HL-60 (cell line): Measurements from ENCODE around the gene DNAJC6.
"Not testable (repeated sequence)": the region's sequence is repeated elsewhere in the genome, so short reads cannot be mapped to it uniquely, and the experiment has no call there.

ENCODE experiments used
- DNase-seq, 2 experiments: peaks; one replicate each; pipeline ENCODE4 v3.0.0-alpha.2; 2010 to 2020; ENCODE audit warnings: low read depth in 1 of 2, low spot score in 1 of 2
- H3K27ac ChIP-seq: fragments of 250-450 bp; sonication (Bioruptor Pico); replicated peaks from 2 replicates; pipeline ENCODE4 v1.5.1; 2020; ENCODE audit warnings: mild to moderate bottlenecking, moderate library complexity
- H3K27me3 ChIP-seq: fragments of 250-450 bp; sonication (Bioruptor Pico); 2 replicates; pipeline ENCODE4 v1.5.1; 2021; ENCODE audit warnings: mild to moderate bottlenecking, moderate library complexity; ENCODE audit not compliant: insufficient read depth, poor library complexity, severe bottlenecking
- H3K4me3 ChIP-seq: replicated peaks from 2 replicates; pipeline ENCODE4 v1.5.1; 2011; ENCODE audit warnings: mild to moderate bottlenecking, control low read depth, low read length; ENCODE audit not compliant: insufficient read depth
- GABPA ChIP-seq: IDR thresholded peaks from 2 replicates; pipeline ENCODE4 v1.6.1; 2012; ENCODE audit warnings: low read depth
- POLR2AphosphoS5 ChIP-seq: IDR thresholded peaks from 2 replicates; pipeline ENCODE4 v1.6.1; 2012; ENCODE audit warnings: low read depth
- SPI1 ChIP-seq: IDR thresholded peaks from 2 replicates; pipeline ENCODE4 v1.6.1; 2012; ENCODE audit warnings: low read depth, mild to moderate bottlenecking, borderline replicate concordance
- TF ChIP-seq, protein P1 (sequence below): IDR thresholded peaks from 2 replicates; pipeline ENCODE4 v1.6.1; 2012; ENCODE audit warnings: low read depth; ENCODE audit not compliant: insufficient replicate concordance
- TF ChIP-seq, protein P2 (sequence below): IDR thresholded peaks from one replicate; pipeline ENCODE4 v1.5.1; 2011; ENCODE audit warnings: low read length, control low read depth, inconsistent platforms; ENCODE audit not compliant: insufficient read depth

DNAJC6 gene

DNA sequence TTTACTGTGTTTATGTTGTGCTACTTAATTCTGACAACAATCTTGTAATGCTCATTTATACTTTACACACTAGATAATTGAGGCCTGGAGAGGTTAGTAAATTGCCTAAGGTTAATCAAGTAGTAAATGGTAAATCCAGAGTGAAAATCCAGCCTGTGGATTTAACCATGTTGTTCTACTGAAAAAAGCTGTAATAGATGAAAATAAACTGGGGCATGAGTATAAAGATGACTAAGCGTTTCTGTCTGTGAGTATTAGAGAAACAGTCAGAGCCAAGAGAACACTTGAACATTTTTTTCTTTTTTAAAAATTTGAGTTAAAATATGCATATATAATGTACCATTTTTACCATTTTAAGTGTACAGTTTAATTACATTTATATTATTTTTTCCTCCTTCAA, 63.2 kb downstream of the DNAJC6 start:
- TF ChIP-seq POLR2AphosphoS5 (no peak), SPI1 (no peak), GABPA (no peak)
- TF ChIP-seq, protein P1, sequence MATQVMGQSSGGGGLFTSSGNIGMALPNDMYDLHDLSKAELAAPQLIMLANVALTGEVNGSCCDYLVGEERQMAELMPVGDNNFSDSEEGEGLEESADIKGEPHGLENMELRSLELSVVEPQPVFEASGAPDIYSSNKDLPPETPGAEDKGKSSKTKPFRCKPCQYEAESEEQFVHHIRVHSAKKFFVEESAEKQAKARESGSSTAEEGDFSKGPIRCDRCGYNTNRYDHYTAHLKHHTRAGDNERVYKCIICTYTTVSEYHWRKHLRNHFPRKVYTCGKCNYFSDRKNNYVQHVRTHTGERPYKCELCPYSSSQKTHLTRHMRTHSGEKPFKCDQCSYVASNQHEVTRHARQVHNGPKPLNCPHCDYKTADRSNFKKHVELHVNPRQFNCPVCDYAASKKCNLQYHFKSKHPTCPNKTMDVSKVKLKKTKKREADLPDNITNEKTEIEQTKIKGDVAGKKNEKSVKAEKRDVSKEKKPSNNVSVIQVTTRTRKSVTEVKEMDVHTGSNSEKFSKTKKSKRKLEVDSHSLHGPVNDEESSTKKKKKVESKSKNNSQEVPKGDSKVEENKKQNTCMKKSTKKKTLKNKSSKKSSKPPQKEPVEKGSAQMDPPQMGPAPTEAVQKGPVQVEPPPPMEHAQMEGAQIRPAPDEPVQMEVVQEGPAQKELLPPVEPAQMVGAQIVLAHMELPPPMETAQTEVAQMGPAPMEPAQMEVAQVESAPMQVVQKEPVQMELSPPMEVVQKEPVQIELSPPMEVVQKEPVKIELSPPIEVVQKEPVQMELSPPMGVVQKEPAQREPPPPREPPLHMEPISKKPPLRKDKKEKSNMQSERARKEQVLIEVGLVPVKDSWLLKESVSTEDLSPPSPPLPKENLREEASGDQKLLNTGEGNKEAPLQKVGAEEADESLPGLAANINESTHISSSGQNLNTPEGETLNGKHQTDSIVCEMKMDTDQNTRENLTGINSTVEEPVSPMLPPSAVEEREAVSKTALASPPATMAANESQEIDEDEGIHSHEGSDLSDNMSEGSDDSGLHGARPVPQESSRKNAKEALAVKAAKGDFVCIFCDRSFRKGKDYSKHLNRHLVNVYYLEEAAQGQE, result no peak
- TF ChIP-seq, protein P2, sequence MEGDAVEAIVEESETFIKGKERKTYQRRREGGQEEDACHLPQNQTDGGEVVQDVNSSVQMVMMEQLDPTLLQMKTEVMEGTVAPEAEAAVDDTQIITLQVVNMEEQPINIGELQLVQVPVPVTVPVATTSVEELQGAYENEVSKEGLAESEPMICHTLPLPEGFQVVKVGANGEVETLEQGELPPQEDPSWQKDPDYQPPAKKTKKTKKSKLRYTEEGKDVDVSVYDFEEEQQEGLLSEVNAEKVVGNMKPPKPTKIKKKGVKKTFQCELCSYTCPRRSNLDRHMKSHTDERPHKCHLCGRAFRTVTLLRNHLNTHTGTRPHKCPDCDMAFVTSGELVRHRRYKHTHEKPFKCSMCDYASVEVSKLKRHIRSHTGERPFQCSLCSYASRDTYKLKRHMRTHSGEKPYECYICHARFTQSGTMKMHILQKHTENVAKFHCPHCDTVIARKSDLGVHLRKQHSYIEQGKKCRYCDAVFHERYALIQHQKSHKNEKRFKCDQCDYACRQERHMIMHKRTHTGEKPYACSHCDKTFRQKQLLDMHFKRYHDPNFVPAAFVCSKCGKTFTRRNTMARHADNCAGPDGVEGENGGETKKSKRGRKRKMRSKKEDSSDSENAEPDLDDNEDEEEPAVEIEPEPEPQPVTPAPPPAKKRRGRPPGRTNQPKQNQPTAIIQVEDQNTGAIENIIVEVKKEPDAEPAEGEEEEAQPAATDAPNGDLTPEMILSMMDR, result no peak
- Histone ChIP-seq H3K27me3 (no peaks in the 10 kb centered on the region), H3K27ac (no peak overlapping the region), H3K4me3 (no peak overlapping the region)
- no peak for DNase-seq

- H3K27me3 ChIP-seq, result no peaks in the 10 kb centered on the region
- no peak overlapping the region for H3K4me3 ChIP-seq
- TF ChIP-seq, protein P2, result no peak
- no peak for TF ChIP-seq GABPA
- H3K27ac ChIP-seq, result no peak overlapping the region
- no peak for DNase-seq
These were observed 68.3 kb downstream of the DNAJC6 start for GRCh38 chr1:65377496-65378246.

DNA sequence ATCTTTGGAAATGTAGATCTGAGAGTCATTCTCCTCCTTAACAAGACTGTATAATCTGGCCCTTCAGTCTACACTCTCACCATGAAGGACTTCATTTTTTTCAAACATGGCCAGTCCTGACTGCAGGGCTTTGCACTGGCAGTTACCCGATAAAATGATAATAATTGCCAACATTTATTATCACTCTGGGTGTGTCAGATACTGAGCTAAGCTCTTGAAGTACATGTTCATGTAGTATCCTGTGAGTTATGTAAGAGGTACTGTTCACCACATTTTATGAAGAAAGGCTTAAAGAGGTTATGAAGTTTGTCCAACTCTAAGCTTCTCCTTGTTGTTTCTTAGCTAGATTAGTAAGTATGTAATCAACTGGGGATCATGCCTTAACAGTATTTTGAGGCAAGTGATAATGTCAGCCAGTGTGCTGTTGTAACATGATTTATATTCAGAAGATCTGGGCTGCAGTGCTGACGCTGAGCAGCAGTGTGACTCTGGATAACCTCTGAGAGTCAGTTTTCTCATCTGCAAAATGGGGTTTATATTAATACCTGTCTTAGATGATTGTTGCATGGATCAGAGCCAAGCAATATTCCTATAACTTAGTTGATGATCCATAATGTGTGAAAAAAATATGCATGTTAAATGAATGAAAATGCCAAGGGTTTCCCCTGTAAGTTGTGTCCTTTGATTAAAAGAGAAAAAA, 69.1 kb downstream of the DNAJC6 start:
- DNase-seq, result no peak
- Histone ChIP-seq H3K27me3 (no peaks in the 10 kb centered on the region), H3K27ac (no peak overlapping the region), H3K4me3 (no peak overlapping the region)
- TF ChIP-seq SPI1 (no peak), GABPA (no peak), POLR2AphosphoS5 (no peak)
- TF ChIP-seq, protein P1, result no peak
- TF ChIP-seq, protein P2, result no peak

GRCh38 chr1:65384426-65384825, 75.1 kb downstream of the DNAJC6 start:
- not testable (repeated sequence) for DNase-seq, H3K27me3 ChIP-seq, H3K27ac ChIP-seq, H3K4me3 ChIP-seq
